ENCODE measurements around the gene STEAP2.
A peak's percentile ranks its signal among the peaks of the same experiment; 100 is the strongest.

Gene STEAP2

DNA sequence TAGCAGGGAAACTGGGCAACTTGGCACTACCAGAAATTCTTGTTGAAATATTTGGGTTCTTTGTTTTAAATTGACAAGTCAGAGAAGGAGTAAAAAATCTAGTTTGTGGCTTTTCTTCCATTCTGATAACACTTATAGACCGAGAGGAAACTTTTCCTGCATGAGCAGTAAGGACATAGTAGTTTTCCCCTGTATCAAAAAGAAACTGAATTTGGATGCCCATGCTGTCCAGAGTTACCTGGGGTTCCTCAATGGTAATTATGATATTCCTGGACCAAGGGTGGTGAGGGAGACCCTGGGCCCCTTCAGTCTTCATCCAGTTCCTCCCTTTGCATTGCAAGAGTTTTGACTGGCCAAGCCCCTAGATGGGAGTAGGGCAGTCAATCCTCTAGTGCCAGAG lies 19.9 kb upstream of the STEAP2 start:
- no peak overlapping the region for H3K4me2 ChIP-seq (ENCODE audit: low read length)
- H2BK120ac ChIP-seq (ENCODE audit: insufficient read depth, low read length, poor library complexity) = no peak overlapping the region
- no peaks in the 10 kb centered on the region for H3K27me3 ChIP-seq (ENCODE audit: insufficient read depth, low read length)
- no peak overlapping the region for H3K9ac ChIP-seq (ENCODE audit: low read length)
- H3K4me1 ChIP-seq (ENCODE audit: control insufficient read depth in 1 of 2, insufficient read depth in 2 of 2, low read length in 2 of 2) = no peaks in the 10 kb centered on the region
- H3K23ac ChIP-seq (ENCODE audit: low read length) = no peak overlapping the region
- H2AFZ ChIP-seq (ENCODE audit: insufficient read depth, low read length, poor library complexity) = no peak overlapping the region
- no peak overlapping the region for H4K91ac ChIP-seq (ENCODE audit: low read depth, low read length)
- no peak overlapping the region for H2BK5ac ChIP-seq (ENCODE audit: low read depth, low read length, poor library complexity)
- no peak overlapping the region for H3K4me3 ChIP-seq (ENCODE audit: low read depth, low read length)
- H4K8ac ChIP-seq (ENCODE audit: low read depth, low read length) = no peak overlapping the region
- no CpG with 5 or more reads among the region's 1 CpG for WGBS (ENCODE audit: extremely low coverage, insufficient coverage, insufficient read length)
- H3K36me3 ChIP-seq (ENCODE audit: control insufficient read depth in 1 of 2, insufficient read depth in 2 of 2, low read length in 2 of 2) = no peaks in the 10 kb centered on the region
- H3K14ac ChIP-seq (ENCODE audit: low read length) = no peak overlapping the region
- no peak for DNase-seq
- H2AK5ac ChIP-seq (ENCODE audit: low read length) = no peak overlapping the region
- no peak overlapping the region for H3K27ac ChIP-seq (ENCODE audit: low read depth, low read length)
- no peak overlapping the region for H3K4ac ChIP-seq (ENCODE audit: low read depth, low read length)
- H3K79me1 ChIP-seq (ENCODE audit: low read length) = no peaks in the 10 kb centered on the region
- H4K12ac ChIP-seq (ENCODE audit: low read depth, low read length) = no peak overlapping the region
- H2BK12ac ChIP-seq (ENCODE audit: low read length) = no peak overlapping the region
- H3K79me2 ChIP-seq (ENCODE audit: control insufficient read depth, insufficient read depth, low read length, poor library complexity) = no peaks in the 10 kb centered on the region
- no peak overlapping the region for H3K18ac ChIP-seq (ENCODE audit: low read length)
- H3K9me3 ChIP-seq (ENCODE audit: insufficient read depth, low read depth, low read length) = peaks cover 2% of the 10 kb centered on the region

DNA sequence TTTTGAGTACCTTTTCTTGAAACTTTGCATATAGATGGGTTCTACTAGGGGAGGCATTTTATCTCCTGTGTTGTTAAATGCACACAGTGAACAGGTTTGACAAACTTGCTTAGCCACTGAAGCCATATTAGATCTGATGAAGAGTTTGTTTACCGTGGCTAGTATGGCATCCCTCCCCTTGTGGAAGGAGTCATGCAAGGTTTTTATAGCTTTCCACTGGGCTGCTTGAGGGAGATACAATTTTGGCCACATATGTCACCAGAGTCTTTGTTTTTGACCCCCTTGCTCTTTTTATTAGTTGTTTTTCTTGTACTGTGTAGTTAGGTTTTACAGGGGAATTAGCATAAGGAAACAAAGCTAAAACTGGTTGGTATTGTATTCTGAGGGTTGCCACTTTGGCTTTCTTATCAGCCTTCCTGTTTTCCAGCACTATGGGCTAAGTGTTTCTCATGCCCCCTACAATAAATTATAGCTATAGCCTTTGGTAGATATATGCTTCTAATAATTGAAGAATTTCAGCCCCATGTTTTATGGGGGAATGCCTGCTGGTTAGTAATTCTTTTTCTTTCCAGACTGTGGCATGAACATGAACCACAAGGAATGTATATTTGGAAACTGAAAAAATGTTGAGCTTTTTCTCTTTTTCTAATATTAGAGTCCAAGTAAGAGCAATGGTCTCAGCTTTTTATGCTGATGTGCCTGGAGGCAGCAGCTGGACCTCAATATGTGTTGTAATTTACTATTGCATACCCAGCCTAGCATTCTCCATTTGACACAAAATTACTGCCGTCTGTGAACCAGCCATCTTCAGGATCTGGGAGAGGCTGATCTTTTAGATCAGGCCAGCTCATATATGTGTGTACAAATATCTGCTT lies 18.4 kb upstream of the STEAP2 start:
- Histone ChIP-seq H3K4me1 (ENCODE audit: control insufficient read depth in 1 of 2, insufficient read depth in 2 of 2, low read length in 2 of 2) (no peaks in the 10 kb centered on the region), H2BK5ac (ENCODE audit: low read depth, low read length, poor library complexity) (no peak overlapping the region), H4K12ac (ENCODE audit: low read depth, low read length) (no peak overlapping the region), H3K79me2 (ENCODE audit: control insufficient read depth, insufficient read depth, low read length, poor library complexity) (no peaks in the 10 kb centered on the region), H3K4me3 (ENCODE audit: low read depth, low read length) (no peak overlapping the region), H3K23ac (ENCODE audit: low read length) (no peak overlapping the region), H3K4me2 (ENCODE audit: low read length) (no peak overlapping the region), H3K9me3 (ENCODE audit: insufficient read depth, low read depth, low read length) (peaks cover 2% of the 10 kb centered on the region), H2BK120ac (ENCODE audit: insufficient read depth, low read length, poor library complexity) (no peak overlapping the region), H3K4ac (ENCODE audit: low read depth, low read length) (no peak overlapping the region), H3K14ac (ENCODE audit: low read length) (no peak overlapping the region), H2AFZ (ENCODE audit: insufficient read depth, low read length, poor library complexity) (no peak overlapping the region), H4K91ac (ENCODE audit: low read depth, low read length) (no peak overlapping the region), H3K36me3 (ENCODE audit: control insufficient read depth in 1 of 2, insufficient read depth in 2 of 2, low read length in 2 of 2) (no peaks in the 10 kb centered on the region), H3K79me1 (ENCODE audit: low read length) (no peaks in the 10 kb centered on the region), H3K18ac (ENCODE audit: low read length) (no peak overlapping the region), H2BK12ac (ENCODE audit: low read length) (no peak overlapping the region), H3K27ac (ENCODE audit: low read depth, low read length) (no peak overlapping the region), H3K27me3 (ENCODE audit: insufficient read depth, low read length) (no peaks in the 10 kb centered on the region), H3K9ac (ENCODE audit: low read length) (no peak overlapping the region), H4K8ac (ENCODE audit: low read depth, low read length) (no peak overlapping the region), H2AK5ac (ENCODE audit: low read length) (no peak overlapping the region)
- peak; percentile 7 to 51 for DNase-seq
- WGBS (ENCODE audit: extremely low coverage, insufficient coverage, insufficient read length) = no CpG with 5 or more reads among the region's 2 CpGs

DNA sequence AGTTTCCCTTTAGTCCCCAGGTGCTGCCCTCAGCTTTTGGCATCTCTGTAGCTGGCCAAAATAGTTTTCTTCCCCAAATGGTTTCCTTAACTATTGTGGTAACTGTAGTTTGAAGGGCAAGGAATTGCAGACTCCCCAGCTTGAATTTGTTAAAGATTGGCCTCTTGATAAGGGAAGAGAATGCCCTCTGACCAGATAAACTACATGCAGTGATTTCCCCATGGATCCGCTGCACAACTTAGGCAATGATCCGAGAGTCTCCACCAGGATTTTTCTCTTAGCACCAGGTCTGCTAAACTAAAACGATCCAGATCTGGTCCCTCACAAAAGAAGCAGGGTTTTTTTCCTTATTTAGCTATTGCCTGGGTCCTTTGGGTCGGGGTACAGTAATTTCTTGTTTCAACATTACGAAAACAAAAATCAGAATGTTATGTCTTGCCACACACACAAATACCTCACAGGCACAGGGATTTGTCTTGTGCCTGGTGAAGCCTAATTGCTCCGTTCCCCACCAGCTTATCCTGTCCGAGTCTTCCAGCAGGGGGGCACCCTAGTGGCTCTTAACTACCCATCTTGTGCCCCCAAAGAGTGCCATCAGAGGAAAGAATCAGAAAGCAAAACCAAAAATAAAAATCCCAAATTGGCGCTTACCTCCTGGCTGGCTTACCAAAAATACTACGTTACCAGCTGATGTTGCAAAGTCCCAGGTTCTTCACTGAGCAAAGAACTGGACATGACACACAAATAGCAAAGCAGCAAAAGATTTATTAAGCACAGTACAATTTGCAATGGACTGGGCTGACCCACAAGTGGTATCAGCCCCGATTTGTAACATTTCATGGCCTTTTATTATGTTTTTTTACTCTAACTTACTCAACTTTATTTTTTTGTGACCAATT lies 16.4 kb upstream of the STEAP2 start:
- no peak overlapping the region for H3K23ac ChIP-seq (ENCODE audit: low read length)
- H3K4me2 ChIP-seq (ENCODE audit: low read length) = no peak overlapping the region
- no peak overlapping the region for H4K91ac ChIP-seq (ENCODE audit: low read depth, low read length)
- H3K4me3 ChIP-seq (ENCODE audit: low read depth, low read length) = no peak overlapping the region
- H3K27me3 ChIP-seq (ENCODE audit: insufficient read depth, low read length) = no peaks in the 10 kb centered on the region
- no peak overlapping the region for H3K14ac ChIP-seq (ENCODE audit: low read length)
- no peak overlapping the region for H3K4ac ChIP-seq (ENCODE audit: low read depth, low read length)
- no peak overlapping the region for H4K8ac ChIP-seq (ENCODE audit: low read depth, low read length)
- H3K18ac ChIP-seq (ENCODE audit: low read length) = no peak overlapping the region
- no peak overlapping the region for H3K27ac ChIP-seq (ENCODE audit: low read depth, low read length)
- H2BK120ac ChIP-seq (ENCODE audit: insufficient read depth, low read length, poor library complexity) = no peak overlapping the region
- H3K4me1 ChIP-seq (ENCODE audit: control insufficient read depth in 1 of 2, insufficient read depth in 2 of 2, low read length in 2 of 2) = no peaks in the 10 kb centered on the region
- no peak overlapping the region for H2AFZ ChIP-seq (ENCODE audit: insufficient read depth, low read length, poor library complexity)
- H3K79me2 ChIP-seq (ENCODE audit: control insufficient read depth, insufficient read depth, low read length, poor library complexity) = no peaks in the 10 kb centered on the region
- H3K9ac ChIP-seq (ENCODE audit: low read length) = no peak overlapping the region
- peak in 1 of 2 donors; percentile 28 for DNase-seq
- no peak overlapping the region for H2AK5ac ChIP-seq (ENCODE audit: low read length)
- H3K79me1 ChIP-seq (ENCODE audit: low read length) = no peaks in the 10 kb centered on the region
- no CpG with 5 or more reads among the region's 10 CpGs for WGBS (ENCODE audit: extremely low coverage, insufficient coverage, insufficient read length)
- peaks cover under 1% of the 10 kb centered on the region for H3K9me3 ChIP-seq (ENCODE audit: insufficient read depth, low read depth, low read length)
- H2BK12ac ChIP-seq (ENCODE audit: low read length) = no peak overlapping the region
- no peak overlapping the region for H2BK5ac ChIP-seq (ENCODE audit: low read depth, low read length, poor library complexity)
- no peaks in the 10 kb centered on the region for H3K36me3 ChIP-seq (ENCODE audit: control insufficient read depth in 1 of 2, insufficient read depth in 2 of 2, low read length in 2 of 2)
- no peak overlapping the region for H4K12ac ChIP-seq (ENCODE audit: low read depth, low read length)

DNA sequence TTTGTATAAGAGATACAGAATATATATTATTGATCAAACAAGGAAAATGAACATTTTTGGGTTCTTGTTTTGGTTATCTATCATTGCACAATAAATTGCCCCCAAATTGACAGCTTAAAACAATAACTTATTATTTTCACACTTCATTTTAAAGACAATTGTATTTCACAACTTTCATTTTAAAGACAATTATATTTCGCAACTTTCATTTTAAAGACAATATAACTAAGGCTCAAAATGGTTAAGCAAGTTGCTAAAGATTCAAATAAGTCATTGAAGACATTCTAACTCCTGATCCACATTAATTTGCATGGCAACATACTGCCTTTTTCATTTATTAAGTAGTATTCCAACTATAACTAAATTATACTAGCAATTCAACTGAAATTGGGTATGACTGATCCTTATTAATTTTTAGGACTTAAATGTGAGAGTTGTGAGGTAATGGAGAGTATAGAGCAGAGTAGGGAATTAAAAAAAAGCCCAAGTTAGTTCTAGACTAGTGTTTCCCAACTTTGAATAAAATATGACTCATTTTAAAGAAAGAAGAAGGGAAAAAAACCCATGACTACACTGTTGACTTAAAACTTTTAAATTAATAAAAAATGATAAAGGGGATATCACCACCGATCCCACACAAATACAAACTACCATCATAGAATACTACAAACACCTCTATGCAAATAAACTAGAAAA lies 9.9 kb upstream of the STEAP2 start:
- no peak overlapping the region for H2BK12ac ChIP-seq (ENCODE audit: low read length)
- H3K27me3 ChIP-seq (ENCODE audit: insufficient read depth, low read length) = no peaks in the 10 kb centered on the region
- H3K14ac ChIP-seq (ENCODE audit: low read length) = no peak overlapping the region
- H4K91ac ChIP-seq (ENCODE audit: low read depth, low read length) = no peak overlapping the region
- no peak overlapping the region for H2AK5ac ChIP-seq (ENCODE audit: low read length)
- H3K23ac ChIP-seq (ENCODE audit: low read length) = no peak overlapping the region
- H3K4me2 ChIP-seq (ENCODE audit: low read length) = no peak overlapping the region
- H3K79me1 ChIP-seq (ENCODE audit: low read length) = no peaks in the 10 kb centered on the region
- H4K8ac ChIP-seq (ENCODE audit: low read depth, low read length) = no peak overlapping the region
- H3K9ac ChIP-seq (ENCODE audit: low read length) = no peak overlapping the region
- H3K4ac ChIP-seq (ENCODE audit: low read depth, low read length) = no peak overlapping the region
- no peaks in the 10 kb centered on the region for H3K36me3 ChIP-seq (ENCODE audit: control insufficient read depth in 1 of 2, insufficient read depth in 2 of 2, low read length in 2 of 2)
- DNase-seq = no peak
- H3K4me1 ChIP-seq (ENCODE audit: control insufficient read depth in 1 of 2, insufficient read depth in 2 of 2, low read length in 2 of 2) = no peaks in the 10 kb centered on the region
- H3K27ac ChIP-seq (ENCODE audit: low read depth, low read length) = no peak overlapping the region
- H3K18ac ChIP-seq (ENCODE audit: low read length) = no peak overlapping the region
- H4K12ac ChIP-seq (ENCODE audit: low read depth, low read length) = no peak overlapping the region
- H2AFZ ChIP-seq (ENCODE audit: insufficient read depth, low read length, poor library complexity) = no peak overlapping the region
- no peak overlapping the region for H3K4me3 ChIP-seq (ENCODE audit: low read depth, low read length)
- WGBS (ENCODE audit: extremely low coverage, insufficient coverage, insufficient read length) = no CpG with 5 or more reads among the region's 2 CpGs
- H3K9me3 ChIP-seq (ENCODE audit: insufficient read depth, low read depth, low read length) = no peaks in the 10 kb centered on the region
- no peak overlapping the region for H2BK120ac ChIP-seq (ENCODE audit: insufficient read depth, low read length, poor library complexity)
- H2BK5ac ChIP-seq (ENCODE audit: low read depth, low read length, poor library complexity) = no peak overlapping the region
- H3K79me2 ChIP-seq (ENCODE audit: control insufficient read depth, insufficient read depth, low read length, poor library complexity) = no peaks in the 10 kb centered on the region
